Sigmoid colon (tissue), 7 donors: ENCODE measurements around the gene NRM. TPM values are rescaled to one million over a fixed set of nuclear protein-coding genes. Genes with fewer than 3 reads are reported as not detected.

Experiments used
- DNase-seq: peaks from one replicate; pipeline ENCODE4 v3.0.0-alpha.2; 2019
- H3K27ac ChIP-seq, 4 donors: fragments of 200-600 bp; sonication (generic); one replicate each; pipeline ENCODE4 v1.5.1; 2016 to 2019; ENCODE audit warnings: mild to moderate bottlenecking in 1 of 4
- H3K27me3 ChIP-seq, 3 donors: fragments of 200-600 bp; sonication (generic); one replicate each; pipeline ENCODE4 v1.5.1; 2019; ENCODE audit warnings: mild to moderate bottlenecking in 1 of 3
- H3K36me3 ChIP-seq, 4 donors: fragments of 200-600 bp; sonication (generic); one replicate each; pipeline ENCODE4 v1.5.1; 2016 to 2019
- H3K4me1 ChIP-seq, 4 donors: fragments of 200-600 bp; sonication (generic); one replicate each; pipeline ENCODE4 v1.5.1; 2017 to 2019
- H3K4me3 ChIP-seq, 4 donors: fragments of 200-600 bp; sonication (generic); one replicate each; pipeline ENCODE4 v1.5.1; 2017 to 2019; ENCODE audit warnings: mild to moderate bottlenecking in 2 of 4, moderate library complexity in 1 of 4
- H3K9me3 ChIP-seq, 4 donors: fragments of 200-600 bp in 3 of 4; sonication (generic) in 3 of 4; one replicate each; pipeline versions ENCODE4 v1.5.1 to v1.6.1; 2013 to 2019
- EP300 ChIP-seq, 4 donors: sonication (generic); formaldehyde crosslinking; IDR thresholded peaks; one replicate each; pipeline ENCODE4 v1.6.1; 2017; ENCODE audit warnings: antibody characterized with exemption in 4 of 4
- POLR2A ChIP-seq, 2 donors: fragments of 450-650 bp; IDR thresholded peaks; one replicate each; pipeline ENCODE4 v1.6.1; 2016; ENCODE audit warnings: antibody characterized with exemption in 2 of 2, mild to moderate bottlenecking in 2 of 2, moderate library complexity in 2 of 2
- POLR2AphosphoS5 ChIP-seq, 4 donors: sonication (generic); formaldehyde crosslinking; IDR thresholded peaks; one replicate each; pipeline ENCODE4 v1.6.1; 2017; ENCODE audit warnings: antibody characterized with exemption in 4 of 4
- WGBS, 2 donors: extraction: QIAGEN DNeasy Blood & Tissue Kit; methylation state at CpG; one replicate each; pipeline ENCODE4 v1.1.7; 2013; 5-methylcytosine and 5-hydroxymethylcytosine counted together
- intact Hi-C: fragments of 100-400 bp; cut with DNase I; formaldehyde crosslinking; loops from one replicate; pipeline ENCODE4 v1.15.1; 2023
- polyA plus RNA-seq, 3 donors: library from polyadenylated mRNA; stranded (reverse); fragments of 200-250 nt; gene quantifications; one replicate each; pipeline ENCODE4 v1.2.3, GENCODE V29; 2013
- total RNA-seq, 4 donors: library from RNA; depleted of rRNA; stranded (reverse); fragments of >200 nt; gene quantifications; one replicate each; pipeline ENCODE4 v1.1.0, GENCODE V29; 2016
- TF ChIP-seq, protein P1 (sequence below), 4 experiments: fragments of 450-650 bp in 3 of 4; fragments of 200-600 bp in 1 of 4; IDR thresholded peaks; one replicate each; pipeline ENCODE4 v1.5.1; 2016 to 2019; ENCODE audit warnings: antibody characterized with exemption in 4 of 4, mild to moderate bottlenecking in 3 of 4, moderate library complexity in 2 of 4
- donor health status: healthy with polysubstance abuse.
- donor health status: Bipolar disorder and iron deficiency.
- donor health status: healthy.

The NRM gene
- total and polyA plus RNA-seq, 7 donors: 1.8 to 13.8 (median 3.6) TPM

DNA sequence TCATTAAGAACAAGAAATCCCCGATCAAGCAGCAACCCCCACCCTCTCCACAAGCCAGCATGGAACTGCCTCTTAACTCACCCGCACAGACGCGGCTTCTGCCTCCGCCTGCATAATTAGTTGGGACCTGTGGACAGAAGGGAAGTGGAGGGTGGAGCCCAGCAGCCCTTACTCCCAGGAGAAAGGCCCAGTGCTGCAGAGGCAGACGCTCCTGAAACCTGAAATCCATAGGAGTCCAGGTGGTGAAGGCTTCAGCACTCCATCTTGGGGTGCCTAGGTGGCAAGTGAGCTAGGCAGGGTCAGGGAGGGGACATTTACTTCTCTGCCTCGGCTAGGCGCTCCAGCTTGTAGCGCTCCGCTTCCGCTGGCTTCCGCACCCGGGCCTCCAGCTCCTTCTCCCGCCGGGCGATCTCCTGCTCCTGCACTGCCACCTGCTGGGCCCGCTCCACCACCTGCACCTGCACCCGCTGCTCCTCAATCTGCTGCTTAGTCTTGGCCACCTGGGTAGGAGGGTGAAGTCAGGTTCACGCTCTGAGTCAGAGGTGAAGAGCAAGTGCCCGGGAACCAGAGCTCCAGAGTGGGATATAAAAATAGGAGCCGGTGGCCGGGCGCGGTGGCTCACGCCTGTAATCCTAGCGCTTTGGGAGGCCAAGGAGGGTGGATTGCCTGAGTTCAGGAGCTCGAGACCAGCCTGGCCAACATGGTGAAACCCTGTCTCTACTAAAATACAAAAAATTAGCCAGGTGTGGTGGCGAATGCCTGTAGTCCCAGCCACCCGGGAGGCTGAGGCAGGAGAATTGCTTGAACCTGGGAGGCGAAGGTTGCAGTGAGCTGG is 40.0 kb upstream of the NRM start:
- Histone ChIP-seq H3K36me3 (peaks cover 40 to 98% (median 56%) of the 10 kb centered on the region in 4 donors), H3K27ac (peak overlapping the region; percentile 28 to 70 (median 66)), H3K9me3 (no peaks in the 10 kb centered on the region), H3K4me1 (peaks cover 0 to 30% (median 16%) of the 10 kb centered on the region in 4 donors), H3K4me3 (no peak overlapping the region), H3K27me3 (no peaks in the 10 kb centered on the region)
- 21 to 33% methylated on average over 30 of the region's 30 CpGs for WGBS, 2 donors
- DNase-seq: peak; percentile 88
- intact Hi-C loops: no loop called here
- TF ChIP-seq POLR2AphosphoS5 (IDR thresholded peaks at IDR 0.05): peak in 1 of 4 donors; percentile 5
- TF ChIP-seq EP300 (IDR thresholded peaks at IDR 0.05): no peak
- no peak for TF ChIP-seq POLR2A (IDR thresholded peaks at IDR 0.05)
- TF ChIP-seq, protein P1, sequence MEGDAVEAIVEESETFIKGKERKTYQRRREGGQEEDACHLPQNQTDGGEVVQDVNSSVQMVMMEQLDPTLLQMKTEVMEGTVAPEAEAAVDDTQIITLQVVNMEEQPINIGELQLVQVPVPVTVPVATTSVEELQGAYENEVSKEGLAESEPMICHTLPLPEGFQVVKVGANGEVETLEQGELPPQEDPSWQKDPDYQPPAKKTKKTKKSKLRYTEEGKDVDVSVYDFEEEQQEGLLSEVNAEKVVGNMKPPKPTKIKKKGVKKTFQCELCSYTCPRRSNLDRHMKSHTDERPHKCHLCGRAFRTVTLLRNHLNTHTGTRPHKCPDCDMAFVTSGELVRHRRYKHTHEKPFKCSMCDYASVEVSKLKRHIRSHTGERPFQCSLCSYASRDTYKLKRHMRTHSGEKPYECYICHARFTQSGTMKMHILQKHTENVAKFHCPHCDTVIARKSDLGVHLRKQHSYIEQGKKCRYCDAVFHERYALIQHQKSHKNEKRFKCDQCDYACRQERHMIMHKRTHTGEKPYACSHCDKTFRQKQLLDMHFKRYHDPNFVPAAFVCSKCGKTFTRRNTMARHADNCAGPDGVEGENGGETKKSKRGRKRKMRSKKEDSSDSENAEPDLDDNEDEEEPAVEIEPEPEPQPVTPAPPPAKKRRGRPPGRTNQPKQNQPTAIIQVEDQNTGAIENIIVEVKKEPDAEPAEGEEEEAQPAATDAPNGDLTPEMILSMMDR (IDR thresholded peaks at IDR 0.05): peak; percentile 43 to 71 (median 58)

DNA sequence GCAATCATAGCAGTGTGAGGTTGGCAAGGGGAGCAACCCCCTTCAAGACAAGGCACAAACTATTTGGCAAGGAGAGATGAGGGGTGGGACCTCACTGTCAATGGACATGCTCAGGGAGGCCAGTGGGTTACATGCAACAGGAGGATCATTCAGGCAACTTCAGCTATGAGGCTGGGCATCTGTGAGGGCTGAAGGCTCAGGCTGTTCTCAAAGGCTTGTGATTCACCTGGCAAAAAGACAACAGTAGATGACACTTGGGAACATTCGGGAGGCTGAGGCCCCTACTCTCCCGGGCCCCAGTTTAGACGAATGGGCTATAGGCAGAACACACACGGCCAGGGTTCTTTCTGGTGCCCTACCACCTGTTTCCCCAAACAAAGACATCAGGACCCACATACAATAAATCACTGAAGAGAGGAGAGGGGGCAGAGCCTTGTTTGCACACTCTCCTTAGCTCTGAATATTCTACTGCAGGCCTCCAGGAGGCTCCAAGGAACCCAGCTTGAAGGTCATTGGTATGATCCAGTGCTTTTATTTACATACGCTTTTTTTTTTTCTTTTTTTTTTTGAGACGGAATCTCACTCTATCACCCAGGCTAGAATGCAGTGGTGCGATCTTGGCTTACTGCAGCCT is 37.3 kb upstream of the NRM start:
- no peaks in the 10 kb centered on the region for H3K9me3 ChIP-seq
- 64 to 67% methylated on average over 7 of the region's 7 CpGs for WGBS, 2 donors
- peaks cover 0 to 54% (median 32%) of the 10 kb centered on the region in 4 donors for H3K4me1 ChIP-seq
- peak overlapping the region; percentile 39 to 96 (median 82) for H3K27ac ChIP-seq
- no peak for DNase-seq
- H3K4me3 ChIP-seq: no peak overlapping the region
- H3K36me3 ChIP-seq: peaks cover 40 to 98% (median 59%) of the 10 kb centered on the region in 4 donors
- TF ChIP-seq POLR2AphosphoS5 (IDR thresholded peaks at IDR 0.05): peak in 1 of 4 donors; percentile 4
- no peak for TF ChIP-seq EP300 (IDR thresholded peaks at IDR 0.05)
- TF ChIP-seq POLR2A (IDR thresholded peaks at IDR 0.05): no peak
- TF ChIP-seq, protein P1 (IDR thresholded peaks at IDR 0.05): peak in 1 of 4 experiments; percentile 17
- intact Hi-C loops: no loop called here
- no peaks in the 10 kb centered on the region for H3K27me3 ChIP-seq

DNA sequence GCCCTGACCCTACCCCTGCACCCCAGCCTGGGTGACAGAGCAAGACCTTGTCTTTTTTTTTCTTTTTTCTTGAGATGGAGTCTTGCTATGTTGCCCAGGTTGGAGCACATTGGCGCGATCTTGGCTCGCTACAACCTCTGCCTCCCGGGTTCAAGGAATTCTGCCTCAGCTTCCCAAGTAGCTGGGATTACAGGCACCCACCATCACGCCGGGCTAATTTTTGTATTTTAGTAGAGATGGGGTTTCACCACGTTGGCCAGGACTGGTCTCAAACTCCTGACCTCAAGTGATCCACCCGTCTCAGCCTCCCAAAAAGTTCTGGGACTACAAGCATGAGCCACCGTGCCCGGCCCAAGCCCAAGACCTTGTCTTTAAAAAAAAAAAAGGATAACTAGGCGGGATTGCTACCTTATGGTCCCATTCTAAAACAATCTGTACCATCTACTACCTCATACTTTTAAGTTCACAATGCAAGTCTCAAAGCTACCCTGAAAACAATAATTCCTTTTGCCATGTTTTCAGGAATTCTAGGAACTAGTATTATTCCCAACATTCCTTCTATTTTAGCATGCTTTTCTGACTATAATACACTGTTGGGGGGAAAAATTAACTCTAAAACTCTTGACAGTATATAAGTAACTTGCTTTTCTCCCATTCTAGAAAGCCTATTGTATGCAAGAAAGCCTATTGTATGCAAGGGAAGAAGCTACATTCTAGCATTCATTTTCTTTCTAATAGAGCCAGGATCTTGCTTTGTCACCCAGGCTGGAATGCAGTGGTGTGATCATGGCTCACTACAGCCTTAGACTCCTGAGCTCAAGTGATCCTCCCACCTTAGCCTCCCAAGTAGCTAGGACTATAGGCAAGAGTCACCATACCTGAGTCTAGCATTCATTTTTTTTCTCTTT is 36.0 kb upstream of the NRM start:
- Histone ChIP-seq H3K27ac (peak overlapping the region; percentile 16 to 96 (median 82)), H3K27me3 (no peaks in the 10 kb centered on the region), H3K4me1 (peaks cover 0 to 67% (median 43%) of the 10 kb centered on the region in 4 donors), H3K4me3 (no peak overlapping the region), H3K36me3 (peaks cover 35 to 93% (median 55%) of the 10 kb centered on the region in 4 donors), H3K9me3 (no peaks in the 10 kb centered on the region)
- TF ChIP-seq POLR2A (IDR thresholded peaks at IDR 0.05) (no peak), EP300 (IDR thresholded peaks at IDR 0.05) (no peak), POLR2AphosphoS5 (IDR thresholded peaks at IDR 0.05) (no peak)
- TF ChIP-seq, protein P1 (IDR thresholded peaks at IDR 0.05): no peak
- WGBS, 2 donors: 89 to 91% methylated on average over 11 of the region's 11 CpGs
- intact Hi-C loops: no loop called here
- DNase-seq: no peak

DNA sequence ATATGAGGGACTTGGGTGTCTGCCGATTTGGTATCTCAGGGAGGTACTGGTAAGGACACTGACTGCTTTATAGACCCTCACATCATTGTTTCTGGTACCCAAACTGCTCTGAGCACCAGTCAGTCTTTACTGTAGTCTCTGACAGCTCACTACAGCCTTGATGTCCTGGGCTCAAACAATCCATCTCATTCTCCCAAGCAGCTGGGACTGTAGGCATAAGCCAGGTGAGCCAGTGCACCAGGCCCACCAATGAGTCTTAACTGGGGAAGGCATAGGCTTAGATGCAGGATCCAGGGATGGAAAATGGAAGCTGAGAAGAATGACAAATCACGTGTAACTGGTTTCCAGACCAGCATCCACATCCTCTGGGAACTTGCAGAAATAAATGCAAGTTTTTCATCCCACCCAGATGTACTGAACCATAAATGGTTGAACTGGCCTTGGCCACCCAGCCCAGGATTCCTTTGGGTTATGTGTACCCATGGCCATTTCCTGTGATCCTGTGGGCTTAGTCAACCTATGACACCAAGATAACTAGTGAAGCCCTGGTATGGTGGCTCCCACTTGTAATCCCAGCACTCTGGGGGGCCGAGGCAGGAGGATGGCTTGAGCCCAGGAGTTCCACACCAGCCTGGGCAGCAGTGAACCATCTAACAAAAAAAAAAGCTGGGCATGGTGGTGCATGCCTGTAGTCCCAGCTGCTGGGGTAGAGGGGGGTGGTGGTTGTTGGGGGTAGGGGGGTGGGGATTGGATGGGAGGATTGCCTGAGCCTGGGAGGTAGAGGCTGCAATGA is 35.1 kb upstream of the NRM start:
- H3K4me1 ChIP-seq: peaks cover 0 to 66% (median 41%) of the 10 kb centered on the region in 4 donors
- no peak for DNase-seq
- WGBS, 2 donors: 57 to 62% methylated on average over 3 of the region's 3 CpGs
- peaks cover 32 to 85% (median 55%) of the 10 kb centered on the region in 4 donors for H3K36me3 ChIP-seq
- H3K27me3 ChIP-seq: no peaks in the 10 kb centered on the region
- H3K4me3 ChIP-seq: no peak overlapping the region
- peak in 2 of 4 donors; percentile 41 to 56 for TF ChIP-seq POLR2AphosphoS5 (IDR thresholded peaks at IDR 0.05)
- TF ChIP-seq EP300 (IDR thresholded peaks at IDR 0.05): no peak
- intact Hi-C loops: no loop called here
- H3K9me3 ChIP-seq: no peaks in the 10 kb centered on the region
- peak overlapping the region; percentile 16 to 96 (median 64) for H3K27ac ChIP-seq
